HG03039 (cell line): ENCODE results near the gene SH3RF3.
A peak's percentile ranks its signal among the peaks of the same experiment; 100 is the strongest.

Experiments used
- ATAC-seq: cut with Tn5 transposase; IDR thresholded peaks from one replicate; pipeline ENCODE4 v1.9.1; 2021; ENCODE audit warnings: mild to moderate bottlenecking, moderate library complexity; ENCODE audit not compliant: unreplicated experiment

SH3RF3 gene

DNA sequence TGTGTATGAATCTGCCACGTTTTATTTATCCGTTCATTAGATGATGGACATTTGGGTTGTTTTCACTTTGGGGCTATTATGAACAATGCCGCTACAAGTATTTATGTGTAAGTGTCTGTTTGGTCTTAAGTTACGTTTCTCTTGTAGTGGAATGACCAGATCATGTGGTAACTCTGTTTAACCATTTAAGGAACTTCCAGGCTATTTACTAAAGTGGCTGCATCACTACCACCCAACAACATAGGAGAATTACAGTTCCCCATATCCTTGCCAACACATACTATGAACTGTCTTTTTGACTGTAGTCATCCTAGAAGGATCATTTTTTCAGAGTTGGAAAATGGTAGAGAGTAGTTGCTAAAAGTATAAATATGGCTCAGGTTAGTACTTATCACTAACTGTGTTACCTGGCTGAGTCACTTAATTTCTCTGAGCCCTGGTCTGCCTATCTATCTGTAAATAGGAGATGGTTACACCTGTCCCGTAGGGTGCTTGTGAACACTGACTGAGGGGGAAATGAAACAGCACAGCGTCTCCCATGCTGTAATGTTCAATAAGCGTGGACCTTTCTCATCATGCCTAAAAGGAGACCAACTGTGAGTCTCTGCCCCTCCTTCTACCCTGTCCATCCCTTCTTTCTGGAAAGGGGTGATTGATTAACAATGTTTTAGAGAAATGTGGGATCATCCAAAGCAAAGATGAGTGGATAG is 103.1 kb downstream of the SH3RF3 start:
- no peak for ATAC-seq

DNA sequence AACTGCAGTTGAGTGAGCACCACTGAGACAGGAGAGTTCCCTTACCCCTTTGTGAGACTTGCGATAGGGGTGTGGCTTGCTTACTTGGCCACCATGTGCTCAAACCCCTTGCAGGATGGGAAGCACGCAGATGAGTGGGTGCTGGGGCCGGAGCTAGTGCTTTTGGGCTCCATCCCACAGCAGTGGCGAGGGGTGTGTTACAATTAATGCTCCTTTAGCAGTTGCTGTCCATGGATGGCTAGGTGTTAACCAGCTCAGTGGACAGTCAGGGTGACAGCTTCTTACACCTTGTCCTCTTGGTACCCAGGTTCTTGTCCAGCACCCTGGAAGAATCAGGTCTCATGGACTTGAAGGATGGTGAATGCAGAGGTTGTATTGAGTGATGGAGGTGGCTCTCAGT is 103.9 kb downstream of the SH3RF3 start:
- no peak for ATAC-seq

DNA sequence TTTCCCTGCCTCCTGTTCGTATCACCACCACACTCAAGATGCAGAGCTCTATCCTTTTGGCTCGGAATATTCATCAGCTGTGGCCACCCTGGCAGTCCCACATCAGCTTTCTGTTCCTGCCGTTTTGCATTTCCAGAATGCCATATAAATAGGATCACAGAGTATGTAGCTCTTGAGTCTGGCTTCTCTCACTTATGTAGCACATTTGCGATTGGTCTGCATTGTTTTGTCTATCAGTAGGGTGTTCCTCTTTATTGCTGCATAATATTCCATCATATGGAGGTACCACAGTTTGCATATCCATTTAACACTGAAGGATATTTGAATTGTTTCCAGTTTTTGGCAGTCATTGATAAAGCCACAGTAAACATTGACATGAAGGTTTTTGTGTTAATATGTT is 104.6 kb downstream of the SH3RF3 start:
- ATAC-seq, result no peak

DNA sequence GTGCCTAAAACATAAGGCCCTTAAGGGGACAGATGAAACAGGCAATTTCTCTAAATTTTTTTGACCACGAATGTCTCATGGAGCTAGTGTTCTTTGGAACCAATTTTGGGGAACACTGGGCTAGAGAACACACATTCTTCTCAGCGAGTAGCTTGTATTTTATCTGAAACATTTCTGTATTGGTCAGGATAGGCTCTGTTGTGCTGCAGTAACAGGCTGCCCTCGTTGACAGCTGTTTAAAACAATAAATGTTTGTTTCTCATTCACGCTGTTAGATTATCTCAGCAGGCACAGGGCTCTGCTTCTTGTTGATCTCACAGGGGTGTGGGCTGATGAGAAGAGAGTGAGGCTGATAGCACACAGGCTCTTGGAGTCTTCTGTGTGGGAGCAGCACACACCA is 105.3 kb downstream of the SH3RF3 start:
- no peak for ATAC-seq

DNA sequence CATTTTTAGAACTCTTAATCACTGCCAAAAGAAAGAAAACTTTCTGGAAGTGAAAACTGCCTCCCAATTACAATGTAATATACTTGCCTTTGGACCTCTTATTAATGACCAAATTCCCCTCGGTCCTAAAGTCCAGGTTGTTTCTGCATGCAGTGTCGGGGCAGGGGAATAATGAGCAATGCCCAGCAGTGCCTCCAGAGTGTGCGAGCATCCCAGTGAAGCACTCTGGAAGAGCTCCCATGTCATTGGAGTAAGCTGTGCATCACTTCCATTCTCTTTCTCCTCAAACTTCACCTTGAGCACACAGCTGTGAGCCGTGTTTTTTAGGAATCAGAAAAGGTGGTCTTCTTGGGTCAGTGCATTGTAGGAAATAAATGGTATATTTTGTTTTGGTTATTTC is 107.1 kb downstream of the SH3RF3 start:
- no peak for ATAC-seq

DNA sequence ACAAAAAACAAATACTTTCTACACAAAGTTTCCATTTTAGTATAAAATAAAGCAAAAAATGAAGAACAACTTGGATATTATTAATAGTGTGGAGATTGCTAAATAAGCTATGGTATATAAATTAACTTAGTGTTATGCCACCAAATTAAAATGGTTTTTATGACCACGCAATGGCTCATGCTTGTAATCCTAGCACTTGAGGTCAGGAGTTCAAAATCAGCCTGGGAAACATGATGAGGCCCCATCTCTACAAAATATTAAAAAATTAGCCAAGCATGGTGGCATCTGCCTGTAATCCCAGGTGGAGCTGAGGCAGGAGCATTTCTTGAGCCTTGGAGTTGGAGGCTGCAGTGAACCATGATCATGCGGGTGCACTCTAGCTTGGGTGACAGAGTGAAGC is 108.8 kb downstream of the SH3RF3 start:
- ATAC-seq, result no peak

DNA sequence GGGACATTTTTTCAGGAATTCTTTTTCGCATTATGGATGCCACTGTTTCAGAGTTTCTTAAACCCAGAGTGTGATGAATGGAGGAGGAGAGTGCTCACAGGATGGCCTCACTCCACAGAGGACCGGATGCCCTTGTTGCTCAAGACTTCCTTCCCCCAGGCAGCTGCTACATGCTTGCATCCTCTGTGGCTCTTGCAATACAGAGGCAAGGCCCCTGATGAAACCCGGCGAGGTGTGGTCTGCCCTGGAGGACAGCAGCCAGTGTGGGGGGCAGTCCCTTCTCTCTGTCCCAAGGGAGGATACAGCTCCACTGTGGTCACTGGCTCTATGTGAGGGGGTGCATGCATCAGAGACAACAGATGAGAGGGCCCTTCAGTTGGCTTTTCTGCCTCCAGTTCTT is 109.6 kb downstream of the SH3RF3 start:
- ATAC-seq, result peak; percentile 46

DNA sequence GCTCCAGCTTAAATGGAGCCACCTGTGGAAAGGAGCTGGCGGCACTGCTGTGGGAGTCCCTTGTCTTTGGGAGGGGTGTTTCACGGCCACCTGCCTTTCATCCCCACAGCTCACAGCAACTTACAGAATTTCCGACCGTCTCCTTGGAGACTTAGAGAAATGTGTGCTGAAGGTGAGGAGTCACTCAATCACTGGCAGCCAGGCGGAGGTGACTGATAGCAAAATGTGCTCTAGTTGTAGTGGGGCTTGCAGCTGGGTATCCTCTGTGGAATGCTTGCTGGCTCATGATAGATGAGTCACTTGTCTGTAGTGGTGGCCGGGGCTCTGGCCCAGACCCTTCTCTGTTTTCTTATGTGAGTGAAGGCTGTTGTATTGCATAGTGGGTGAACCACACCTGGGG is 110.7 kb downstream of the SH3RF3 start:
- ATAC-seq, result no peak

DNA sequence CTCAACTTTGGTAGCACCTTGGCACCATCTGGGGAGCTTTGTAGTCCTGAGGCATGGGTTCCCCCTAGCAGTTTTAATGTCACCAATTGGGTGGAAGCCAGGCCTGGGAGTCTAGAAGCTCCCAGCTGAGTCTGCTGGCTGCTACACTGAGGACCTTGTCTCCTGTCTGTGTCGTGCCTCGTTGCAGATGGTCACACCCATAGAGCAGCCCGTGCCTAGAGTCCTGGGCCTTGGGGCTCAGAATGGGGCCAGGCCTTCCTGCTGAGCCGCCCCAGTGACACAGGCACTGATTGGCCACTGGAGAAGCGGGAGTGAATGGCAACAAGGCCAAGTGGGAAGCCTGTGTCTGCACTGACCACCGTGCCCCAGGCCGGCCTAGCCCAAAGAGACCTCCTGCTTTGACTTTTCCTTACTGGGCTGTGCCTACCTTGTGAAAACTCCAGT is 113.2 kb downstream of the SH3RF3 start:
- no peak for ATAC-seq

DNA sequence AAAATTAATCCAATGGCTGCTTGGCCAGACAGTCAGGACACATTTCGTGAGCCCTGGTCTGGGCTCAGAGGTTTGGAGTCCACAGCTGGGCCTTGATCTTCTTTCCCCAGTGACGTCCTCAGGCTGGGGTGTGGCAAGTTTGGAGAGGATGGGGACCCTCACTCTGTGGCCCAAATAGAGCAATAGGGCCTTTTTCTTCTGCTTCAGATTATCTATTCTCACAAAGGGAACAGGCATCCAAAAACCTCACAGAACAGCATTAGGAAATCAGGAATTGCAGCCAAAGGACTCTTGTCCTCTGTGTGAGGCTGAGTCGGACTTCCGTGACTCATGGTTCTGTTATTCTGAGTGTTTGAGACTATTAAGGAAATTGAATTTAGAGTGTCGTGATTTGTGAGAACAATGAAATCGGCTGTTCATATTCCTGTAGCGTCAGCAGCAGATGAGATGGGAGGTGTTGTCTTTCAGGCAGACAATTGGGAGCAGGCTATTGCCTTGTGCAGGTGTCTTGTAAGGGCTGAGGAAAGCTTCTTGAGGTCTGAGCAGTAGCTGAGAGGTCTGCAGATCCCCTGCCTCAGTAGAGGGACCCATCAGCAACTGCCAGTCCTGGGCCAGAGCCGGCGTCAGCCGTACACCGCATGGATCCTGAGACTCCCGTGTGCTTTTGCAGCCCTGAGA is 113.8 kb downstream of the SH3RF3 start:
- no peak for ATAC-seq

DNA sequence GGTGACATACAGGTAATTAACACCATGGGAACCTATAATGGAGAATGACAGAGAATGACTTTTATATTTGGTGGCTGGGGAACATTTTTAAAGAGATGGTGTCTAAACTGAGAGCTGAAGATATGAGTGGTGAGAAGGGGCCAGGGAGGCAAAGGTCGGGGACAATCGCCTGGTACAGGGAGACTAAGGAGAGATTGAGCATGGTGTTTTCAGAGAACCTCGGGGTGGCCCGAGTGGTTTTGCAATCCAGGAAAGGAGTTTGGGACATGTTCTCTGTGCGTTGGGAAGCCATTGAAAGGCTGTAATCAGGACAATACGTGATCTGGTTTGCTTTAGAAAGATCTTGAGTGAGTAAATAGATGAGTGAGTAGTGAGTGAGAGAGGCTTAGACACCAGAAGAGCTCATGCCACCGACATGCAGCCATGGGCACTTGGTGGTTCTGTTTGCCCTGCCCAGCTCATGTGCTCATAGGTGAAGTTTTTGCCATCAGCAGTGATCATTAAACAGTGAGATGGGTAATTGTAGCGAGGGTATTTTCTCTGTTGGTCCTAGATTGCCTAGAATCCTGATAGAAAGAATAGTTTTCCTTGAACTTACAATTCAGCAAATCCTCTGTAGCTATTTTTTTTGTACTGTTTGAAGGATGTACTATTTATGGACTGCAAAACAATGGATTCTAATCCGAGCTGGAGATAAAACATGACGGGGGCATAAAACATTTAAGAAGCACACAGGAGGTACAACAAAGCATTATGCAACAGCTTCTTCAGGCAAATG is 114.7 kb downstream of the SH3RF3 start:
- no peak for ATAC-seq

DNA sequence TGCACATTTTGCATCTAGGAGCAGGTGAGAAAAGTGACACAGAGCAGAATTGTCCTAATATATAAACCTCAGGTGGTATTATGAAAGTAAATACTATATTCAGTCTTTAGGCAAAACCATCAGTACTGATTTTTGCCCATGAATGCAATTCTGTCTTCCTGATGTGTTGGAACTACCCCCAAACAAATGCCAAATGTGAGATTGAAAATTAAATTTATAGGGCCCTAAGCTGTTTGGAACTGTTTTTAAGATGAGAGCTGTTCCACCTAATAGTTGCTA is 115.2 kb downstream of the SH3RF3 start:
- no peak for ATAC-seq

DNA sequence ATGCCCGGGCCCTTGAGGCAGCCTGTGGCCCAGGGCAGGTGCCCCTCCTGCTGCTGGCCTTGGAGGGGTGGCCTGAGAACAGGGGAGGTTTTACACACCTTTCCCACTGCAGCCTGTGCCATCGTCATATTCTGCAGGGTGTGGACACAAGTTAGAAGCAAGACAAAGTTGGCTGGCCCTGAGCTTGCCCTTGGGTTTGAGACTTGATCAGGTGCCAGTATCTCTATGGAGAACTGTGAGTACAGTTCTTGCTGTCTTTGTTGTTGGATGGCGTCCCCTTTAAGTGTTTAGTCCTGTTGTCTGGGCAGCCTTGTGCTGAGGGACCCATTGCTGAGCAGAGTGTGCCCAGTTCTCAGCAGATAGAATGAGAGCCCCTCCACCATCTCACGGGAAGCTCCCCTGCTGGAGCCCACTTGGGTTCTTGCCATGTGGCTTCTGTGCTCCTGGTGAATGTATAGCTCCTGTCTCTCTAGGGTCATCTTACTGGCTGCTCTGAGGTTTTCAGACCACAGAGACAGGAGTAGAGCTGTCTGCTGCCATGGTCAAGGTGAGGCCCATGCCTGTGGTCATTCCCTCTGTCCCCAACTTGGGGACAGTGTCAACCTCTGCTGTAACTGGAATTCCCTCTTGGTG is 115.9 kb downstream of the SH3RF3 start:
- ATAC-seq, result no peak

DNA sequence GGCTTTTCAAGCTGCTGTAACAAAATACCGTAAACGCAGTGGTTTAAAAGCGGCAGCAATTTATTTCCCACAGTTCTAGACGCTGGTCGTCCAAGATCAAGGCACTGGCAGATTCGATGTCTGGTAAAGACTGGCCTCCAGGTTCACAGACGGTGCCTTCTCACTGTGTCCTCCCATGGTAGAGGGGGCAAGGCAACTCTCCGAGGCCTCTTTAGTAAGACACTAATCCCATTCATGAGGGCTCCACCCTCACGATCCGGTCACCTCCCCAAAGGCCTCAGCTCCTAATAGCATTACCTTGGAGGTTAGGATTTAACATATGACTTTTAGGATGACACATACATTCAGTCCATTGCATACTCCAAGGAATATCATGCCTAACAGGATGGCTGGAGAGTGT is 117.2 kb downstream of the SH3RF3 start:
- ATAC-seq, result no peak

DNA sequence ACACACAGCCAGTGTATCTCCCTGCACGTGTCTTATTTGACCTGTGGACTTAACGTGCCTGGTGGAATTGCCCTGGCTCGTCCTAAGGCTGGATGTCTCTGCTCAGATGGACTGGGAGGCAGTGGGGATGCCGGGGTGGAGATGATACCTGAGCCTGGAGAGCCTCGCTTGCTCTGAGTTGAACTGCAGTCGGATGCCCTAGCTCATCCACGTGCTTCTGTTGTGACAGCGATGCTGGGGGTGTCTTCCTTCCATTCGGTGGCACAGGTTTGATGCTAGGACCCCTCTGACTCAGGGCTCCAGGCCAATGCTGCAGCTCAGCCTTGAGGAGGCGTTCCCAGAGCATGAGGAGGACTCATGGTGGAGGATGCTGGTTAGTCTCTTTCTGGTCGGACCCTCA is 117.6 kb downstream of the SH3RF3 start:
- ATAC-seq, result no peak

DNA sequence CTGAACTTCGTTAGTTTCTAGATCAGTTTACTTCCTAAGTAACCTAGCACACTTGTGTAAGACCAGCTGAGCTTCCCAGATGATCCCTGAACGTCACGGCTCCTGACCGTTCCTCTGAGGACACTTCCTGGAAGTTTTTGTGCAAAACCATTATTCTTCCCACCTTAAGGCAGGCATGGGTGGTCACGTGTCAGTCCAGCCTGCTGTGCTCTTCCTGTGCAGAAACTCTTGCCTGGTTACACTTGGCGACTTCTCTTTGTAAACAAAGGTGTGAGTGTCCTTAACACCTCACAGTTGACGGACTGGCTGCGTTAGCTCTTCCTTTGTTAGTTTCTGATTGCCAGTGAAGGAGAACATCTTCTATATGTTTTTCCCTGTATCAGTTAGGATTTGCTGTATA is 118.3 kb downstream of the SH3RF3 start:
- ATAC-seq, result no peak

DNA sequence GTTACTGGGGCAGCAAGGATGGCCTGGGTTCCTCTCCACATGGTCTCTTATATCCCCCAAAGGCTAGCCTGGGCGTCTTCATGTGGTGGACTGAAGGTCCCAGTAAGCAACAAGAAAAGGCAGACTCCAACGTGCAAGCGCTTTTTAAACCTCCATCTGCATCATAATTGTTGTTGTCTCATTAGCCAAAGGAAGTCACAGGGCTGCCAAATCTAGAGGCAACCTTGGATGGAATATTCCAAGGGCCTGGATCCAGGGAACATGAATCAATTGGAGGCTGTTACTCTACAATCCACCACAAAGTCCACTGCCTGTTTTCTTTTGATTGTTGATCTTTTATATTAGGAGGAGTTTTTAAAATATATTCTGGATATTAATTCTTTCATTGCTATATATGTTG is 118.8 kb downstream of the SH3RF3 start:
- ATAC-seq, result no peak

DNA sequence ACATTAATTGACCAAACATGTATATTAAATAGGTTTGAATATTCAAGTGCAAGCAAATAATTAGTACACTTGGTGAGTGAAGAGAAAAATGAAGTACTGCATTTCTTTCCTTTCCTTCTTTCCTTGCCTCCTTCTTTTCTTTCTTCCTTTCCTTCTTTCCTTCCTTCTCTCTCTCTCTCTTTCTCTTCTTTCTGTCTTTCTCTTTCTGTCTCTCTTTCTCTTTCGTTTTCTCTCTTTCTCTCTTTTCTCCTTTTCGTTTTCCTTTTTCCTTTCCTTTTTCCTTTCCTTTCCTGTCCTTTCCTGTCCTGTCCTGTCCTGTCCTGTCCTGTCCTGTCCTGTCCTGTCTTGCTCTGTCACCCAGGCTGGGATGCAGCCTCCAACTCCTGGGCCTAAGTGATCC is 119.6 kb downstream of the SH3RF3 start:
- no peak for ATAC-seq

DNA sequence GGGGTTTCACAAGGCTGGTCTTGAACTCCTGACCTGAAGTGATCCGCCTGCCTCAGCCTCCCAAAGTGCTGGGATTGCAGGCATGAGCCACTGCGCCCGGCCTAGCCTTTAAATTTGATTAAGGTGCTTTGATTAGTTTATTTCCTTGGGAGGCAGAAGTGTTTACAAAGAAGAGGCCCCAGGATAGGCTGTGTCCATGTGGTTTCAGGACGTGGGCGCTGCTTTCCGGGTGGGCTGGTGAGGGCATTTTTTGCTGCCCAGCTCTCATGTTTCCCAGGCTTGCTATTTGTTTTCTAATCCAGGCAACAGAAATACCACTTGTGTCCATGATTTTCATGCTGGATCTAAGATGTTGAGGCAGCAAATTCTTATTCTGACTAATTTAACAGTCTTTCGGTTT is 124.2 kb downstream of the SH3RF3 start:
- ATAC-seq, result no peak

DNA sequence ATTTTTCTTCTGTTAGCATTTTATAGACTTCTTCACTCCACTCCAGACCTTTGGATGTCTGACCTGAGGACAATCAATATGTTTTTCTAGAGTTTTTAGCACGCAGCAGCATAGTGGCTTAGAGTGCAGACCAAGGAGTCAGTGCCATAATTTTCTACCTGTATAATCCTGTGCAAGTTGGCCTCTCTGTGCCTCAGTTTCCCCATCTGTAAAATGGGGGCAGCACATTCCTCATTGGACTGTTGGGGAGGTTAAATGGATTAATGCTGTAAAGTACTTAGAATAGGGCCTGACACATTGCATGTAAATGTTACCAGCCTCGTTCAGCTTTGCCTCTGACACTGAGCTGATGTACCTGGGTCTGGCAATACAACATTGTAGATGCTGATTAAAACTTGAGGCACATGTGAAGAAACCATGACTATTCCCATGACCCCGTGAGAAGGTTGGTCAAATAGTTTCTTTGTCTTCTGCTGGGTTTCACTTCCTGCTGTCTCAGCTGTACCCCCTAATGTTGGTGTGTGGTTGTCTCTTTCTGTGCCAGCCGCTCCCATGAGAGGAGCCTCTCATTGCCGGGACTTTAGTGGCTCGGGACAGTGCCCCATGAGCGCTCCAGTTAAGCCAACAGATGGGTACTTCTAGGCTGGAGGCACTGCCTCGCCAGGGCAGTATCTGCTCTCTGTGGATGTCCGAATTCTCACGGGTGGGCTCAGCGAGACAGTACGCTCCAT is 125.3 kb downstream of the SH3RF3 start:
- no peak for ATAC-seq

DNA sequence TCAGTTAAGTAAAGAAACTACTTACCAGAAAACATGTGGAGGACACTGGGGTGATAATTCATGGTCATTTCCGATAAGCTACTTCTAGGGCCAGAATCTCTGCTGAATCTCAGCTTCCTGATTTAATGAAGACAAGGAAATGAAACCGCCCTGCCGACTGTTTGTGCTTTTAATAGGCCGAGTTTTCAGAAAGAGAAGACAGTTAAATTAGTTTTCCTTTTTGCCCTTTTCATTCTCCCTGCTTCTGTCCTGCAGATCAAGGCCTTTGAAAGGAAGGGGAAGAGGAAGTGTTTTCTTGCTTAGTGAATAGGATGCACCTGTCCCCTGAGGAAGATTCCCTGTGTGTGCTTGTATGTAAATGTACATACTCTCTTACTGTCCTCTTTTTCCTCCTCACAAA is 126.6 kb downstream of the SH3RF3 start:
- ATAC-seq, result no peak
